Measurements from ENCODE around the gene POP4.

POP4 gene

DNA sequence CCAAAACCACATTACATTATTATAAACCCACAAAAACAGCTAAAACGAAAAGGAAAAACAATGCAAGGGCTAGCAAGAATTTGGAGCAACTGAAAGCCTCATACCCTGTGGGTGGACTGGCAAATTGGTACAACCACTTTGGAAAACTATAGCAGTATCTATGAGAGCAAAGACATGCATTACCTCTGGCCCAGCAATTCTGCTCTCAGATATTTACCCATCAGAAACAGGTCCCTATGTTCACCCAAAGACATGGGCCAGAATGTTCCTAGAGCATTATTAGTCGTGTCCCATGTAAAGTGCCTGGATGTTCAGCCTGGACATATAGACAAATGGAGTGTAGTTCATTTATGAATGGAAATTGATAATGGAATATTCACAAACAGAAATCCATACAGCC is 27.9 kb downstream of the POP4 start:
- FAIRE-seq = no peak

DNA sequence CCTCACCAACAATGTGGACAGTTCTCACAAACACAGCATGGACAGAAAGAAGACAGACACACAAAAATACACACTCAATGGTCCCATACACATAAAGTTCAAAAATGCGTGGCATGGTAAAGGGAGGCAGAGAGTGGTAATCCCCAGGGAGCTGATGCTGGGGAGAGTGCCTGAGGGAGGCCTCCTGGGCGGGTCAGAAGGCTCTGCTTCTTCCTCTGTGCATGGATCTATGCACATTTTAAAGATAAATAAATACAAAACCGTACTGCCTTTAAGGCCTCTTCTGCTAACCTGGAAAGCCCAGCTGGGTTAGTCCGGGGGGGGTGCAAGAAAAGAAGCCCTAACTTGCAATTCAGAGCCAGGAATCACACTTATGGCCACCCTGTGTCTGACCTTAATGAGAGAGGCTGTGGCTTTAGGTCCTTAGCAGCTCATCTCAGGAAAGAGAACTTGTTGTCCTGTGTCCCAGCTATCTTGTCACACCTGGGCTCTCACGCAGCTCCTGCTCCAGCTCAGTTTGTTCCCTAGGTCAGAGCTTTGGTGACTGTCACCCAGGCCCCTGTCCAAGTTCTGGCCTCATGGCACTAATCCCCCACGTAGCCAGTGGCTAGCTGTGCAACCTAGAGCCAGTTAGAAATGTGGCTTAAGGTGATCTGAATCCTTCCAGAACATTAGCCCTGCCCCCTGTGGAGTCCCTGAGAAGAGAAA is 28.5 kb downstream of the POP4 start:
- no peak for FAIRE-seq

DNA sequence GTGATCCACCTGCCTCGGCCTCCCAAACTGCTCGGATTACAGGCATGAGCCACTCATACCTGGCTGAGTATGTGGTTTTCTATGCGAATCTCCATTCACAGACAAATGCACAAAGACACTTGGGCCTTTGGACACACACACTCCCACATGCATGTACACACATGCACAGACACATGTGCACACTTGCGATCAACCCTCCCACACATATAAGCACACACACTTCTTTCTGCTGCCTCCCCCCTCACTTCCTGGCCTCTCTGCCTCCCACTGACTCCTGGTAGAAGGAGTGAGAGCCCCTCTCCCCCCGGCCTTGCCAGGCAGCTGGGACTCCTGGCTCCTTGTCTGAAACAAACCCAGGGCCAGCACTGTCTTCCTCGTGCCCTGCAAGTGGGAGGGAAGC is 29.9 kb downstream of the POP4 start:
- FAIRE-seq = no peak

DNA sequence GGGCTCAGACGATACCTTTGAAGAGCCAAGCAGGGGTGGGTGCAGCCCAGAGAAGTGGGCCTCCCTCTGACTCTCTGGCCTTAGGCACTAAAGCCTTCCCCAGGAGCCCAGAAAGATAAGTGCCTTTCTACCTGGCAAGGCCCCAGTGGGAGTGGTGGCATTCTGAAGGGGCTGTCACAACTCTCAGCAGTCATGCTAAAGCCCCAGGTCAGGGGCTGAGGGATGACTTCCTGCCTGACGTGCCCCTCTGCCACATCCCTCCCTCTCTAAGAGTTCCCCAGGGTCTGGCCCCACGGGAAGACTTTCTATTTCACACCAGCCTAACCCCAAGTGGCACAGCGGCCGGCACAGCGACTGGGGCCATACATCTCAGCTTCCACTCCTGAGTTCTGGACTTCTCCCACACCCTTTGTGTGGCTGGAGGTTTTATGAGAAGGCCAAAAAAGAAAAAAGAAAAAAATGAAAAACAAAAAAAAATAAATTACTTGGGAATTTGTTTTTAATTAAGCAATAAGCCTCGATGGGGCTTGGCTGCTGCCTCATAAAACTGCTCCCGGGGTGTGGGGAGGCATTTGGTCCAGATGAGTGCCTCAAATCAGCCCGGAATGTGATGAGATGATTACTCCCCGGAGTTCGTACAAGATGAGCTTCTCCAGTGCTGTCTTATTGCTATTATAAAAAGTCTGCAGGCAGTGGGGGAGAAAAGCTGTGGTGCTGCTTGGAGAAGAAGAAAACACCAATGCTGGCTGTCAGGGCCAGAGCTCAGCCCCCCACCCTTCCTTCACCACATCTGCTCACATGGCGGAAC is 30.7 kb downstream of the POP4 start:
- FAIRE-seq = peak; percentile 99

DNA sequence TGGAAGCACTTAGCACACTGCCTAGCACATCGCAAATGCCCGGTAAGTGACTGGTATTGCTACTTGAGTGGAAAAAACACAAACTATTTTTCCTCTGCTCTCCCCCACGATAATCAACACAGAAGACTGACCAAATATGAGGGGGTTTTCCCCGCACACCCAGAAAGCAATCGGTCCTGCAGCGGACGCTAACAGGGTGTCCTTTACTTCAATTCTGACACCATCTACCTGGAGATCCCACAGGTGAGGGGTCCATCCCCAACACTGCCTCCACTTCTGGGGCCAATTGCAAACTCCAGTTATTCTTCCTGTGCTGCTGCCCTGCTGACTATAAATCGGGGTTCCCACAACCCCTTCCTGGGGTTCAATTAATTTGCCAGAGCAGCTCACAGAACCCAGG is 33.0 kb downstream of the POP4 start:
- no peak for FAIRE-seq

DNA sequence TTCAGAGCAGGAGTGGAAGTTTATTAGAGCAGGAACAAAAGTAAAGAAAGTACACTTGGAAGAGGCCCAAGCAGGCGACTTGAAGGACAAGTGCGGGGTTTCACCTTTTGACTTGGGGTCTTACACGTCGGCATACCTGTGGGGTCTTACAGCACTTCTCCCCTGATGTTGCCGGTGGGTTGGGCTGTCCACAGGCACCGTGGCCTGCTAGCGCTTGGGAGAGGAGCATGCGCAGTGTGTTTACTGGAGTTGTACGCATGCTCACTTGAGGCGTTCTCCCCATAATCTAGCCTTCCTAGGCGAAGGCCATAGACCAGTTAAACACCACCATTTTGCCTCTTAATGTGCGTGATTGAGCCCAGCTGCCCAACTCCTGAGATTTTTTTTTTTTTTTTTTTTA is 34.1 kb downstream of the POP4 start:
- FAIRE-seq = no peak

DNA sequence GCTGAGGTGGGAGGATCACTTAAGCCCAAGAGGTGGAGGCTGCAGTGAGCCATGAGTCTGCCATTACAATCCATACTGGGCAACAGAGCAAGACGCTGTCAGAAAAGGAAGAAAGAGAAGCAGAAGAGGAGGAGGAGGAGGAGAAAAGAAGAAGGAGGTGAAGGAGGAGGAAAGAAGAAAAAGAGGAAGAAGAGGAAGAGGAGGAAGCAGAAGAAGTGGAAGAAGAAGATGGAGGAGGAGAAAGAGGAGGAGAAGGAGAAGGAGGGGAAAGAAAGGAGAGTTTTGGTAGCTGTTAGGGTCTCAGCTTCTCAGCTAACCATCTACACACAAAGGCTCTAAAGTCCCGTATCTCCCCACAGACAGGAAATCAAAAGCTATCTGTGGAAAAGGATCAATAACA is 35.5 kb downstream of the POP4 start:
- no peak for FAIRE-seq

DNA sequence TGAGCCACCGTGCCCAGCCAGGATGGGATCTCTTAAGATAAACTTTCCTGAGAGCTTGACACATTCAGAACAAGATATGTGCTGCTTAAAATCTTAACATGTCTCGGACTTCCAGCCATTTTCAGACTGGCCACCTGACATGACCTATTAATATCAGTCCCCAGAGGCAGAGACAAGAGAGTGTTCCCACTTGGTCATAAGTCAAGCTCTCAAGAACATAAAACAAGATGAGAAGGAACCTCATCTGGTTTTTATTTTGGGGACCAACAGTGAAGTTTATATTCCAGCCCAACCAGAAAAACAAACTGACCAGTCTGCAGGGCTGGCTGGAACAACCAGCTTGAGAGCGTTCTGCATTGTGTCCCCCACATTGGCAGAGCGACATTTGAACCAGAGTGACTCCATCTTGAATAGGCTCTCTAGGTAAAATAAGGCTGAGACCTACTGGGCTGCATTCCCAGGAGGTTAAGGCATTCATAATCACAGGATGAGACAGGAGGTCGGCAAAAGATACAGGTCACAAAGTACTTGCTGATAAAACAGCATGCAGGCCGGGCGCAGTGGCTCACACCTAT is 37.4 kb downstream of the POP4 start:
- FAIRE-seq = peak; percentile 66

DNA sequence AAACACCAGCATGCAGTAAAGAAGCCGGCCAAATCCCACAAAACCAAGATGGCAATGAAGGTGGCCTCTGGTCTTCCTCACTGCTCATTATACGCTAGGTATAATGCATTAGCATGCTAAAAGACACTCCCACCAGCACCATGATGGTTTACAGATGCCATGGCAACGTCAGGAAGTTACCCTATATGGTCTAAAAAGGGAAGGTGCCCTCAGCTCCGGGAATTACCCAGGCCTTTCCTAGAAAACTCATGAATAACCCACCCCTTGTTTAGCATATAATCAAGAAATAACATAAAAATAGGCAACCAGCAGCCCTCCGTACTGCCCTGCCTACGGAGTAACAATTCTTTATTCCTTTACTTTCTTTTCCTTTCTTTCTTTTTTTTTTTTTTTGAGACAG is 38.1 kb downstream of the POP4 start:
- FAIRE-seq = no peak

DNA sequence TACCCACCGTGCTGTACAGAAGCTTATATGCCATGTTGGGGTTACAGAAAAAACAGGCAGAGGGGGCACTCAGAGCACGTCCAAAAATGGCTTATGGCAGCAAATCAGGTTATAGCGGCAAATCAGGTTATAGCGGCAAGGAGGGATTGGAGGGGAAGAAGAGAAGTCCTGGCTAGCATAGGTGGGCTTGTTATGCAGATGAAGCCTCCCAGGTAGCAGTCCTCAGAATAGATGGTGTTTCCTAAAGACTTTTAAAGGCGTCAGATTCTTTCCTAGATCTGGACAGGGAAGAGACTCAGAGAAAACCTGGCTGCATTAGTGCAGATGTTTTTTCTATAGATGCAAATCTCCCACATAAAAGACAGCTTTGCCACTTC is 39.4 kb downstream of the POP4 start:
- FAIRE-seq = no peak

DNA sequence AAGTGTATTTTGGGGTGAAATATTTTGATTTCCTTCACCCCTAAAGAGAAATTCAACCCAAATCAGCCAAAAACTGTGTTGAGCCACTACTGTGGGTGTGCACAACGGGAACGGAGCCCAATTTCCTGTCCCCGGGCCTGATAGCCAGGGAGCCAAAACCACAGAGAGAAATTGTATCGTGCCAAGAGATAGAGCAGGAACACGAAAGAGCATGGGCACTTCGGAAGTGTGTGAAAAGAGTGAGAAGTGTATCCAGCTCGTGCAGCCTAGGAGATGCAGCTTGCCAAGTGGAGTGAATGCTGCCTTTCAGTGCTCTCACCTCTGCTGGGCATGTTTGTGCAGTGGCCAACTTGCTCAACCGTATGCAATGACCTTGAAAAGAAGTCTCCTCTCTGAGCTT is 39.8 kb downstream of the POP4 start:
- no peak for FAIRE-seq

DNA sequence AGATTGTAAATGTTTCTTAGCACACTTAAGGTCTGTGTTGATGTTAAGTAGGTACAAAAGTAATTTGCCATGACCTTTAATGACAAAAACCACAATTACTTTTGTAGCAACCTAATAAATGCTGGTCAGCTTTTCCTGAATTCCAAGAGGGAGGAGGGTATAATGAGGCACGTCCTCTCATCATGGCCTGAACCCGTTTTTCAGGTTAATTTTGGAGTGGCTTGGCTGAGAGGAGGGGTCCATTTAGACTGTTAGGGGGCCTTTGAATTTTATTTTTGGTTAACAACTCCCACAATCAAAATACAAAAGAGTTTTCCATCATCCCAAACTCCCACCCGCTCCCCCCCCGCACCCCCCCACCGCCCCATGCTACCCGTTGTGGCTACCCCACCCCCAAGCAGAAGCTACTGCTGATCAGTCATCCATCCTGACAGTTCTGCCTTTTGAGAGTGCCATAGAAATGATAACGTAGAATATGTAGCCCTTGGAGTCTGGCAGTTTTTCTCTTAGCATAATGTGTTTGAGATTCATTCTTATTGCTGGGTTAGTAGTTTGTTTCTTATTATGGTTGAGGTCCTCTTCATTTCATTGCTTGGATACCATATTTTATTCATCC is 44.8 kb downstream of the POP4 start:
- FAIRE-seq = no peak

DNA sequence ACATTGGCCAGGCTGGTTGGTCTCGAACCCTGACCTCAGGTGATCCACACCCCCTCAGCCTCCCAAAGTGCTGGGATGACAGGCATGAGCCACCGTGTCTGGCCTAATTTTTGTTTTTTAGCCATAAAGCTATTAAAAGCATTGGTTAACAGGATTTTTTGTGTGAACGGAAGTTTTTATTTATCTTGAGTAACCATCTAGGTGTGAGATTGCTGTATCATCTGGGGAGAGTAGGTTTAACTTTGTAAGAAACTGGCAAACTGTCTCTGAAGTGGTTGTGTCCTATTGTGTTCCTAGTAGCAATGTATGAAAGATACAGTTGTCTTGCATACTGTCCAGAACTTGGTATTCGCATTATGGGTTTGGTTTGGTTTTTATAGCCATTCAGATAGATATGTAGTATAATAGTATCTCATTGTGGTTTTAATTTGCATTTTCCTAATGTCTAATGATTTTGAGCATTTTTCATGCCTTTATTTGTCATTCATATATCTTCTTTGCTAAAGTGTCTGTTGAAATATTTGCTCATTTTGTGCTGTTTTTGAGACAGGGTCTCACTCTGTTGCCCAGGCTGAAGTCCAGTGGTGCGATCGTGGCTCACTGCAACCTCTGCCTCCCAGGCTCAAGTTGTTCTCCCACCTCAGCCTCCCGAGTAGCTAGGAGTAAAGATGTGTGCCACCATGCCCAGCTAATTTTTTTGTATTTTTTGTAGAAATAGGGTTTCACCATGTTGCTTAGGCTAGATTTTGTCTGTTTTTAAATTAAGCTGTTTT is 45.7 kb downstream of the POP4 start:
- FAIRE-seq = no peak

DNA sequence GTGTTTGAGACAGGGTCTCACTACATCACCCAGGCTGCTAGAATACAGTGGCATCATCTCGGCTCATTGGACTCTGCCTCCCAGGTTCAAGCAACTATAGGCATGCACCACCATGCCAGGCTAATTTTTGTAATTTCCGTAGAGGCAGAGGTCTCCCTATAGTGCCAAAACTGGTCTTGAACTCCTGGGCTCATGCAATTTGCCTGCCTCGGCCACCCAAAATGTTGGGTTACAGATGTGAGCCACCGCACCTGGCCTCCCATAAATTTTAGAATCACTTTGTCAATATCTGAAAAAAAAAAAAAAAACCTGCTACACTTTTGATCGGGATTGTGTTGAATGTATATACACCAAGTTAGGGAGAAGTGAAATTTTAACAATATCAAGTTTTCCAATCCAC is 47.3 kb downstream of the POP4 start:
- FAIRE-seq = no peak

DNA sequence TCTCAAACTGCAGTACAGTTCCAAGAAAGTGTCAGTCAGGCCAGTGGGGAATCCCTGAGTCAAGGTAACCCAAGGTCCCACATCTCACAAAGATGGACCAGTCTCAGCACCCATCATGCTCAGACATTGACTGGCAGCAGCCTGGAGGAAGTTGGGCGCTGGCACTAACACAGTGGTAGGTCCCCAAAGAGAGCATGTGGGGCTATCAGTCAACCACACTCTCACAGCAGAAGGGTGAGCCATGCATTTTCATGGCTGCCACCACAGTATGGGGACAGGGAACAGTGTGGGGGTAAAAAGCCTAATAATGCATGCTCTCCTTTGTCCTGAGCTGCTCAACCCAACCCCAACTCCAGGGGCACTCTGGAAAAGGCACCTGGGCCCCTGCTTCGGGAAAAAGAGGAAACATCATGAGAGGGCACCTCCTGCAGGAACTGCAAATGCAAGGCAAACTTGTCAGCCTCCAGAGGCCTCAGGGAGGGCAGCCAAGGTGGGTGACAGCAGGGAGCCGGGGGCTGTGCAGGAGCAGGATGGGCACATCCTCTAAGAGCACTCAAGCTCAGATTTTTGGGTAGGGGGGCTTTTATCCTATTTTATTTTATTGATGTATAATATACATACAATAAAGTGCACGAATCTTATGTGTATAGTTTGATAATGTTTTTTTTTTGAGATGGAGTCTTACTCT is 49.7 kb downstream of the POP4 start:
- FAIRE-seq = no peak

DNA sequence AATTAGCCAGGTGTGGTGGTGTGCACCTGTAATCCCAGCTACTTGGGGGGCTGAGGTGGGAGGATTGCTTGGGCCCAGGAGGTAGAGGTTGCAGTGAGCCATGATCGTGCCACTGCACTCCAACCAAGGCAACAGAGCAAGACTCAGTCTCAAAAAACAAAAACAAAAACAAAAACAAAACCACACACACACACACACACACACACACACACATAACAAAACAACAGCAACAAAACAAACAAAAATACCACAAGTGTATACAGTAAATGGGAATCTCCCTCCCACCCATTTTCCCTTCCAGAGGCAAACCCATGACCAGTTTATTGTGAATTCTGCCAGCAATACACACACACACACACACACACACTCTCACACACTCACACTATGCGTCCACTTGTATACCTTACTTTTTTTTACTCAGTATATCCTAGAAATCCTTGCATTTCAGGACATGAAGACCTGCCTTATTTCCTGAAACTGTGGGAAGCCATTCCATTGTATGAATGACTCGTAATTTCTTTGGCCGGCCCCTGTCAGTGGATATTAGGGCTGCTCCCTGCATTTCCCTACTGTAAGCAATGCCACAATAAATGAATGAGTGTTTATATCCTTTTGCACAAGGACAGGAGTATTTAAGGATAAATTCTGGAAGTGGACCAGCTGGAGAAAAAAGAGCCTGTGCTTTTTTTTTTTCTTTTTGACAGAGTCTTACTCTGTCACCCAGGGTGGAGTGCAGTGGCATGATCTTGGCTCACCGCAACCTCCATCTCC is 52.3 kb downstream of the POP4 start:
- FAIRE-seq = no peak

DNA sequence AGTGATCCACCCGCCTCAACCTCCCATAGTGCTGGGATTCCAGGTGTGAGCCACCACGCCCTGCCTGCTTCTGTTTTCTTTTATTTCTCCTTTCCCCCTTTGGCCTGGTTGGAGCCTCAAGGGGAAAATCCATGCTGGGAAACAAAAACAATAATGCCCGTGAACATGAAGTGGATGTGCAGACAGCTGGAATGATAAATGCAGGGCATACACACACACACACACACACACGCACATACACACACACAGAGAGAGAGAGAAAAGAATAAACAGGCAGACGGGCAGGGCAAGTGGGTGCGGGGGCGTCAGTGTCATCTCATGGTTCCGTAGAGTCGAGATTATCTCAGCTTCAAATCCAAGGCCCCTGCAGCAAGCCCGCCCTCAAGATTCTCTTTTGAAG is 54.8 kb downstream of the POP4 start:
- no peak for FAIRE-seq

DNA sequence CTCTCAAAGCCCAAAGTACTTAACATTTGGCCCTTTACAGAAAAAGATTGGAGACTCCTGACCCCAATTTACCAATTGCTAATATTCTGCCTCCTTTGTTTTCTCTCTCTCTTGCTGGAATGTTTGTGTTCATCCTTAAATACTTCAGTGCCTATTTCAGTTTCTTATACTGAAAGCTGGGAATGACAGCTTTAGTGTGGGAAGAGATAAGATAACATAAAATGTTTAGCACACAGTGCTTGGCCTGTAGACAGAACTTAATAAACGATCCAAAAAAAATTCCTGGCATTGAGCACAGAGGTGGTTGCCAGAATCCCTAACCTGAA is 56.2 kb downstream of the POP4 start:
- FAIRE-seq = peak; percentile 83

DNA sequence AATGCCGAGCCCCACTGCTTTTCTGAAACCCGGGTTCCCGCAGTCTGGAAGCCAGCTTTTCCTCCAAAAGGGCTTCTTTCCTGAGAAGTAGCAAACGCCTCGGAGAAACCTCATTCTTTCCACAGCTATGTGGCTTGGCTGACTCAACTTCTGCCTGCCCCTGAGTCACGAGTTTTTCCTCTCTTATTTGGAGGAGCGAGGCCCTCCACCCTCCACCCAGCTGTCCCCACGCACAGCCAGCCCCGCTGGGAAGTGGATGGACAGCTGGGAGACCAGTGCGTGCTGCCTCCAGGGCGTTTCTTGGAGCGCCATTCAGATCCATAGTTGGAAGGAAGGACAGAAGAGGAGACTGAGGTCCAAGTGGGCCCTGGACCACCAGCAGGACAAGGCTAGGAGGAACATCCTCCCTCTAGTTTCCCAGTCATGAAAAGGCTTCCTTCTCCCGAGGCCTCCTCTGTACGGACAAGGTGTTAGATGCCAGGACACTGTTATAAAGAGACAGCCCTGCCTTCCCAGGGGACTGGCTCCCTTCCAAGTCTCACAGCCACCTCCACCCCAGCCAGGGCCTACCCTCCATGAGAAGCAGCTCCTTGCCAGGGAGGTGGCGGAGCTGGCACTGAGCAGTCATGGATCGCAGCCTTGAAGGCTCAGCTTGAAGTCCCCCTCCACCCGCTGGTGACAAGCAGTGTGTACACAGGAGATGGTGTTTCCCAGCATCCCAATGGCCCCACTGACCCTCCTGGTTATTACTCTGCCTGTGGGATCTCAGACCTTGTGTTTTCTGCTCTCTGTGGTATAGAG is 56.7 kb downstream of the POP4 start:
- FAIRE-seq = no peak

DNA sequence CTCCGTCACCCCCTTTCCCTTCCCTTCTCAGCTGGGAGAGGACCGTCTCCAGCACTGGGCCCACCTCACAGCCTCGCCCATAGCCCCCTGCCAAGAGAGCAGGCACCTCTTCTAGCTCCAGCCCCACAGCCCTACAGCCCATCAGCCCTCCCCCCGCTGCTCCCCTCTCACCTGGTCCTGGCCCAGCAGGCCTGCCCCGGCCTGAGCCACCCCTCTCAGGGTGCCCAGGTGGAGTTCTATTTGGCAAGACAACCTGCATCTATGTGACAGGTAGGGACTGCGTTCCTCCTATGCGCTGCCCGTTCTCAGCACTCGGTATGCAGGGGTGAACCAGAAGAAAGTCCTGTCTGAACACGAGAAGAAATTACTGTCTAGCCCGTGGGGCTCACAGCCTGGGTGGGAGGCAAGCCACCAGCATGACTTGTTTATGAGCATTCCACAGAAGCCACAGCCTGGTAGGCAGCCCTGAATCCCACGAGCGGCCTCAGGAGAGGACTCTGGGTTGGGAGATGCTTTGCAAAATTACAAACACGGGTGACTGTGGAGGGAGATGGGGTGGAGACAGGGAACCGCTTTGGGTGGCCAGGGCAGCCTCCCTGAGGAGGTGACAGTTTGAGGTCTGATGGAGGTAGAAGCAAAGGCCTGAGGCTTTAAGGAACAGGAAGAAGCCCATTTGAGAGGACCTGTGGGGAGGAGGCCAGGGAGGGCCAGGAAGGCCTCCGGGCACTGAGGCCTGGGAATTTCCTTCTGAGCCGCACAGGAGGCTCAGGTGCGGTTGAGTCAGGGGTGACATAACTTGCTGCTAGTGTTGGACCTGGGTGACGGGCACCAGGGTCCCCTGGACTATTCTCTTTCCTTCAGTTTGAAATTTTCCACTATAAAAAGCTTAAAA is 58.0 kb downstream of the POP4 start:
- FAIRE-seq = no peak

Measured in endometrium (tissue), 2 donors.